HG02840 (cell line): ENCODE data around the gene CACFD1.
A peak's percentile ranks its signal among the peaks of the same experiment; 100 is the strongest.
"Not testable (repeated sequence)": the region's sequence is repeated elsewhere in the genome, so short reads cannot be mapped to it uniquely, and the experiment has no call there.

Experiments
- ATAC-seq: cut with Tn5 transposase; IDR thresholded peaks from one replicate; pipeline ENCODE4 v1.9.1; 2021; ENCODE audit warnings: mild to moderate bottlenecking, moderate library complexity, moderate number of reproducible peaks; ENCODE audit not compliant: unreplicated experiment, low FRiP score

Gene CACFD1

DNA sequence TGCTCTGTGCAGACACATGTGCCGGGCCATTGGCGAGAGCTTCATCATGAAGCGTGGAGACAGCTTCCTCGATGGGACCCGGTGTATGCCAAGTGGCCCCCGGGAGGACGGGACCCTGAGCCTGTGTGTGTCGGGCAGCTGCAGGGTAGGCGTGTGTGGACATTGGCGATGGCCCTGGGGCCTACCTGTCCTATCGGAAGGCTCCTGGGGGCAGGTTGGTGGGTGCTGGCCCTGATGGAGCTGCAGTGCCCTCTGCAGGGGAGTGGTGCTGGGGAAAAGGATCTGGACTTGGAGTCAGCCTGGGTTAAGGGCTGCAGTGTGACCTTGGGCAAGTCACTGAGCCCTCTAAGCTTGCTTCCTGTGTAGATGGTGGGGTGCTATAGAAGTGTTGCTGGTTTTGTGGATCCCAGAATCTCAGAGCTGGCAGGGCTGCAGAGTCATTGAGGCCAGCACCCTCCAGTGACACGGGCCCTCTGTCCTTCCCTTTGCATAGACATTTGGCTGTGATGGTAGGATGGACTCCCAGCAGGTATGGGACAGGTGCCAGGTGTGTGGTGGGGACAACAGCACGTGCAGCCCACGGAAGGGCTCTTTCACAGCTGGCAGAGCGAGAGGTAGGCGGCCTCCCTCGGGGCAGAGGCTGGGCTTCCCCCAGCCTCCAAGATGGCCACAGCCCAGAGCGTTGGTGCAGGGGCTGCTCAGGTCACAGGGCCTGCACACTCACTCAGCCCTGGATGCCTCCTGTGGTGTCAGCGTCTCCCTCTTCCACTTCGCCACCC, 21.8 kb upstream of the CACFD1 start:
- no peak for ATAC-seq

- no peak for ATAC-seq
Observed at GRCh38 chr9:133439337-133439736, 20.4 kb upstream of the CACFD1 start.

DNA sequence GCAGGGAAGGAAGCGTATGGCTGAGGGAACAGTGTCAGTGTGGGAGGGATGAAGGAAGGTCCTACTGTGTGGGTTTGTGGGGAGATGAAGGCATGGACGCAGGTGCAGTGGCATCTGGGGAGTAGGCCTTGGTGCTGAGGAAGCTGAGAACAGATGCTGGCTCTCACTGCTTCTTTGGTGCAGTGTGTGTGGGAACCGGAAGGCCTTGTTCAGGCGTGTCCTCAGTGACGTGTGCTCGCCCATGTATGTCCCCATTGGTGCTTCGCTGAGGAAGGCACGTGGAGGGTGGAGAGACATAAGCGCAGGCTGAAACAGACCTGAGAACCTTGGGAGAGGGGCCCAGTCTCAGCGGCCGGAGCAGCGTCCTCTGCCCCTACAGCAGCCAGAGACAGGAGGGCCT, 18.9 kb upstream of the CACFD1 start:
- ATAC-seq, result no peak

DNA sequence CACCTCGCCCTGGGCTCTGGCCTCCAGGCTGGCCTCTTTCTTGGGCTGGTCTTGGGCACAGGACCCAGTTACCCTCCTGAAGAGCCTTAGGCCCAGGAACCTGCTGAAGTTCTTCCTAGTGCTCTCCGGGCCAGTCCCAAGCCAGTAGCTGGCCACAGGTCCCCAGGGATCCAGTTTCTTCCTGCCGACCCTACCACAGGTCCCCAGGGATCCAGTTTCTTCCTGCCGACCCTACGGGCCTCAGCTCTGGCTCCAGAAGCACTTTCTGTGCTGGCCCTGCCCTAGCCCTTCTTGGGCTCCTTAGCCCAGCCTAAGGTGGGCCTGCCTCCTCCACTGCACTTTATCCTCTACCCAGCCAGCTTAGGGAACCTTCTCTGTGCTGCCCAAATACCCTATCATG, 18.2 kb upstream of the CACFD1 start:
- ATAC-seq, result no peak

DNA sequence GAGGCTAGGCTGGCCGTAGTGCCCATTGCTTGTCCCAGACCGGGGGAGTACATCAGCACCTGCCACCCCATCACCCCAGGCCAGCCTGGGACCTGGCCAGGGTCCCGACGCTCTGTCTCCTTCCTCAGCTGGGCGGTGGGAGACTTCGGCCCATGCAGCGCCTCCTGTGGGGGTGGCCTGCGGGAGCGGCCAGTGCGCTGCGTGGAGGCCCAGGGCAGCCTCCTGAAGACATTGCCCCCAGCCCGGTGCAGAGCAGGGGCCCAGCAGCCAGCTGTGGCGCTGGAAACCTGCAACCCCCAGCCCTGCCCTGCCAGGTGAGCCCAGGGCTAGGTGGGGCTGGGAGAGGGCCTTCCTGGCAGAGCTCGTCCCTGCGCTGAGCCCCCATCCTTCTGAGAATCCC, 16.5 kb upstream of the CACFD1 start:
- no peak for ATAC-seq

DNA sequence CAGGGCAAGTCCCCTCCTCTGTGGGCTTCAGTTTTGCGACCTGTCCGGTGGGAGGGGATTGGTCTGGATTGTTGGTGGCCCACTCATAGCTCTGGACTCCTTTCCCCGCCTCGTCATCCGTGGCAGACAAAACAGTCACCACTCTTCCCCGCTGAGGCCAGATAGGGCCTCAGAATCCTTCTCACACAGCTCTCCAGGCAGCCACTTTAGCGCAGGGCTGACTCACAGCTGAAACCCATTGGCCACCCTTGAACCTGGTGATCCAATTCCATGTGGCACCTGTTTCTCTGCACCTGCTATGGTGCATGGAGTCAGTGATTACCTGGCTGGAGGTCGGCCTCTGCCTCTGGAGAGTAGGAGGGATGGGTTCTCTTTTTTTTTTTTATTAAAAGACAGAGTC, 15.8 kb upstream of the CACFD1 start:
- ATAC-seq, result no peak

DNA sequence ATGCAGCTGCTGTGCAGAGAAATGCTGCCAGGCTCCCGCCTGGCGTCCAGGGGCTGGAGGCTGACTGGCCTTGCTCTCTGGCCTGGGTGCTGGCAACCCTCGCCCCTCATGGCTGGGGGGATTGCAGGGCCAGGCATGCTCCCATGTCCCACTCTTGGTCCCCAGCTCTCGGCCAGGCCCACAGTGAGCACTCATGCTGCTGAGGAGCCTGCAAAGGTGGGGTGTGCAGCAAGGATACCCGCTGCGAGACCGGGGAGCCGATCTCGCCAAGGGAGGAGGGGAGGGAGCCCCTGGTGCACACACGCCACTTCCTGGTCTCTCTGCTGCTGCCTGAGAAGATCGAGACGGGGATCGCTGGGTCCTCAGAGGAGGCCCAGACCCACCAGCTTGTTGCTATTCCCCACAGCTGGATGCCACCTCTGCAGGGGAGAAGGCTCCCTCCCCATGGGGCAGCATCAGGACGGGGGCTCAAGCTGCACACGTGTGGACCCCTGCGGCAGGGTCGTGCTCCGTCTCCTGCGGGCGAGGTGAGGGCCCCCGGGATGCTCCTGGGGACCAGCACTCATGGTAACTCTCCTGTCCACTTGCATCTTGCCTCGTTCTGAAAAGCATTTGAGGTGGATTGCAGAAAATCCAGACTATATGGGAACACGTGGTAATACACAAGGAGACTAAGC, 14.3 kb upstream of the CACFD1 start:
- ATAC-seq, result no peak

DNA sequence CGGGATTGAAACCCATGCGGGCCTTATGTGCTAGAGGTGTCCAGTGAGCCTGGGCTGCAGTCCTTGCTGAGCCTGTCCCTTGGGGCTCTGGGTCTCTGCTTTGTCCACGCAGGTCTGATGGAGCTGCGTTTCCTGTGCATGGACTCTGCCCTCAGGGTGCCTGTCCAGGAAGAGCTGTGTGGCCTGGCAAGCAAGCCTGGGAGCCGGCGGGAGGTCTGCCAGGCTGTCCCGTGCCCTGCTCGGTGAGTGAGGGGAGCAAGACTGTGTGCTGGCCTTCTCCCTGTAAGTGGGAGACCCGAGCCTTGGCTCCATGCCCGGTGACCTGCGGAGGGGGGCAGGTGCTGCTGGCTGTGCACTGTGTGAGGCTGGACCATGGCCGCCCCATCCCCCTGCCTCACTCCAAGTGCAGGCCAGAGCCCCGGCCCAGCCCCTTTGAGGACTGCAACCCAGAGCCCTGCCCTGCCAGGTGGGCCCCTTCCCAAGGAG, 11.2 kb upstream of the CACFD1 start:
- no peak for ATAC-seq

DNA sequence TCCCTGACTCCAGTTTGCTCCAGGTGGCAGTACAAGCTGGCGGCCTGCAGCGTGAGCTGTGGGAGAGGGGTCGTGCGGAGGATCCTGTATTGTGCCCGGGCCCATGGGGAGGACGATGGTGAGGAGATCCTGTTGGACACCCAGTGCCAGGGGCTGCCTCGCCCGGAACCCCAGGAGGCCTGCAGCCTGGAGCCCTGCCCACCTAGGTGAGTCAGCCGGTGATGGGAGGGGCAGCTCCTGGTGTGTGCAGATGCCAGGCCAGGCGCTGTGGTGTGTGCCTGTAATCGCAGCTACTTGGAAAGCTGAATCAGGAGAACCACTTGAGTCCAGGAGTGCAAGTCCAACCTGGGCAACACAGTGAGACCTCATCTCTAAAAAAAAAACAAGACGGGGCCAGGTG, 10.0 kb upstream of the CACFD1 start:
- ATAC-seq, result no peak

DNA sequence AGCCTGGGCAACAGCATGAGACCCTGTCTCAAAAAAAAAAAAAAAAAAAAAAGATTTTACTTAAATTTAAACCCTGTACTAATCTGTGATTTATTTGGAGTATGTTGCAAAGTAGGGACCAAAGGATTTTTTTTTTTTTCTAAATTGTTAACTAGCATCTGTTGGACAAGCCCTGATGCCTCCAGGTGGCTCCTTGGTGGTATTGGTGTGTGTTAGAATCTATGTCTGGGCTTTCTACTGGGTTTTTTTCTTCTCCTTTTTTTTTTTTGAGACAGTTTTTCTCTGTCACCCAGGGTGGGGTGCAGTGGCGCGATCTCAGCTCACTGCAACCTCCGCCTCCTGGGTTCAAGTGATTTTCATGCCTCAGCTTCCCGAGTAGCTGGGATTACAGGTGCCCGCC, 7.9 kb upstream of the CACFD1 start:
- ATAC-seq, result not testable (repeated sequence)

DNA sequence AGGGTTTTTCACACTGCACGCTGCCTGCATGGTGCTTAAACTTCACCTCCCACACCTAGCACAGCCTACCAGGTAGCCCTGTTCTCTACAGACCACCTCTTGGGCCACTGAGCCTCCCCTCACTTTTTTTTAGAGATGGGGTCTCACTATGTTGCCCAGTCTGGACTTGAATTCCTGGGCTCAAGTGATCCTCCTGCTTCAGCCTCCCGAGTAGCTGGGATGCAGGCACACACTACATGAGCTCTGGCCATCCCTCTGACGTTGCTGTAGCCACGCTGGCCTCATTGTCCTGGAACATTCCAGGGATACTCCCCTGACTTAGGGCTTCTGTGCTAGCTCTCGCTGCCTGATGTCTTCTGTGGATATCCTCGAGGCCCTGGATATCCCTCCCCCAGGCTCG, 7.2 kb upstream of the CACFD1 start:
- no peak for ATAC-seq

DNA sequence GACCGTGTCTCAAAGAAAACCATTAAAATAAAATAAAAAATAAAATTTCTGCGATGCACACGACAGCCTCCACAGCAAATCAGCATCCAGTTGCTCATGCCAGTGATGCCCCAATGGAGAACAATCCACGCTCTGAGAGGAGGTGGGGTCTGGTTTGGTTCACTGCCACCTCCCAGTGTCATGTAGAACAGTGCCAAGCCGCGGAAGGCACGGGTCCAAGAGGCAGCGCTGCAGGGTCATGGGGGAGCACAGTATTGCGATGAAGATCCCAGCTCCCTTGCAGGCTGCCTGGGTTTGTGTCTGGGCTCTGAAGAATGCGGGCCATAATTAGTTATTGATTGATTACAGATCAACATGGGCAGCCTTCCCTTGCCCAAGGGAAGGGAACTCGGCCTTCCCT, 6.1 kb upstream of the CACFD1 start:
- no peak for ATAC-seq

DNA sequence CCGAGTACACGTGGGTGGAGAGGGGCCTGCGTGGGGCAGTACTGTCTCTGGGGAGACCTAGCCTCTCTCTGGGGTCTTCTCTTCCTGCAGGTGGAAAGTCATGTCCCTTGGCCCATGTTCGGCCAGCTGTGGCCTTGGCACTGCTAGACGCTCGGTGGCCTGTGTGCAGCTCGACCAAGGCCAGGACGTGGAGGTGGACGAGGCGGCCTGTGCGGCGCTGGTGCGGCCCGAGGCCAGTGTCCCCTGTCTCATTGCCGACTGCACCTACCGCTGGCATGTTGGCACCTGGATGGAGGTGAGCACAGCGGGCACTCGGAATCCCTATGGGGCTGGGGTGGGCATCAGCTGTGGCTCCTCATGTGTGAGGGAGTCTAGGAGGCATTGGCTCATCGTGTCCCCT, 5.5 kb upstream of the CACFD1 start:
- ATAC-seq, result no peak

DNA sequence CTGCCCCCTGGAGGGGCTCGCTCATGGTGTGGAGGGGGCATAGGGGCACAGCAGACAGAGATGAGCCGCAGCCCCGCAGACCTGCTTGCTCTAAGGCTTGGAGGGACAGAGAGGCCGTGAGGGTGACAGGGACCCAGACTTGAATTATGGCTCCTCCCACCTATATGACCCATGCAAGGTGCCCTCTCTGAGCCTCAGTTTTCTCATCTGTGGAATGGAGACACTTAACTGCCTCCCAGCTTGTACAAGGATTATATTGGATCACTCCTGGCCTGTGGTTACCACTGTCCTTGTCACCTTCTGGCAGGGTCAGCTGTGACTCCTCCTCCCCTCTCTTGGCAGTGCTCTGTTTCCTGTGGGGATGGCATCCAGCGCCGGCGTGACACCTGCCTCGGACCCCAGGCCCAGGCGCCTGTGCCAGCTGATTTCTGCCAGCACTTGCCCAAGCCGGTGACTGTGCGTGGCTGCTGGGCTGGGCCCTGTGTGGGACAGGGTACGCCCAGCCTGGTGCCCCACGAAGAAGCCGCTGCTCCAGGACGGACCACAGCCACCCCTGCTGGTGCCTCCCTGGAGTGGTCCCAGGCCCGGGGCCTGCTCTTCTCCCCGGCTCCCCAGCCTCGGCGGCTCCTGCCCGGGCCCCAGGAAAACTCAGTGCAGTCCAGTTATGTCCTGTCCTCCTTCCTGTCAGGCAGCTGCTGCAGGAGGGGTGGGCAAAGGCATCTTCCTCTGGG, 4.7 kb upstream of the CACFD1 start:
- no peak for ATAC-seq

DNA sequence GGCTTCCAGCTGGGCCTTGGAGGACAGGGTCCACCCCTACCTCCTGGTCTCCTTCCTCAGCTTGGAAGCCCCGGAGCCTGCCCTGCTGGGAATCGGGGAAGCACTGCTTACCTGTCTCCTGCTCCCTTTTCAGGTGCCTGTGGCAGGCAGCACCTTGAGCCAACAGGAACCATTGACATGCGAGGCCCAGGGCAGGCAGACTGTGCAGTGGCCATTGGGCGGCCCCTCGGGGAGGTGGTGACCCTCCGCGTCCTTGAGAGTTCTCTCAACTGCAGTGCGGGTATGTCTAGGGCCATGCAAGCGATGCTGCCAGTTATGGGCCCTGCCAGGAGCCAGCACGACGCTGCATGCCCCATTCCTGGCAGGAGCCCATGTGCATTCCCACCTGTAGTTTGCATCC, 3.8 kb upstream of the CACFD1 start:
- no peak for ATAC-seq

- no peak for ATAC-seq
Observed at GRCh38 chr9:133456409-133456808, 3.4 kb upstream of the CACFD1 start.

GRCh38 chr9:133457233-133457632, 2.5 kb upstream of the CACFD1 start:
- no peak for ATAC-seq

- no peak for ATAC-seq
Observed at GRCh38 chr9:133457748-133458147, 2.0 kb upstream of the CACFD1 start.

- ATAC-seq, result no peak
Observed at GRCh38 chr9:133458643-133459312, 1.0 kb upstream of the CACFD1 start.

- peak; percentile 34 for ATAC-seq
Observed at GRCh38 chr9:133460405-133461175, 812 bp downstream of the CACFD1 start.
